Measurements from ENCODE around the gene PXN. TPM values are rescaled to one million over a fixed set of nuclear protein-coding genes. Genes with fewer than 3 reads are reported as not detected.
A peak's percentile ranks its signal among the peaks of the same experiment; 100 is the strongest.

PXN gene
- total RNA-seq, 4 donors from 2014 or later: 37.2 to 63.7 (median 51.6) TPM

DNA sequence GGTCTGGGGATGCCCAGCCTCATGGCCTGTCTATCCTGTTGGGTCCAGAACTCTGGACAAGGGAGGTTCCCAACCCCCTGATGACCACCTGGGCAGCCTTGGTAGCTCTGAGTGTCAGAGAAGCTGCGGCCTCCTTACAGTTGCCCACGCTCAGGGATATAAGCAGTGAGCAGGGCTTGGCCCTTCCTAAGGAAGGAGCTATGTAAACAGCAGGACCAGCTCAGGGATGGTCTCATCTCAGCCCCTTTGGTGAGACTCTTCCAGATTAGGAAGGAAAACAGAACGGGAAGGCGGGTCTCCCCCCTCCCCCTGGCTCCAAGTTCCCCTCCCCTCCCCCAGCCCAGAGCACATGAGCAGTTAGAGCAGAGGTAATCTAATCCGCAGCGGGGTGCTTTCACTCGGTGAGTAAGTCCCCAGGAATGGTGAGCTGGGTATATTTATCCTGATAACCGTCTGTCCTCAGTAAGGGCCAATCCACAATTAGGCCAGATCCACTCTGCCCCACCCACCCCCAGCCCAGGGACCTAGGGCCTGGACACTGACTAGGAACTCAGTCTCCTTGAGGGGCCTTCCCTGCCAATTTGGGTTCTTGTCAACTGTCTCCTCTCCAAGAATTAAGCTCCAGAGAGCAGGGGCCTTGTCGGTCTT, 35.1 kb downstream of the PXN start:
- 0% methylated on average over 1 of the region's 9 CpGs for WGBS
- TF ChIP-seq POLR2AphosphoS5 (IDR thresholded peaks at IDR 0.05): no peak
- TF ChIP-seq POLR2A (IDR thresholded peaks at IDR 0.05): no peak
- TF ChIP-seq, protein P1, sequence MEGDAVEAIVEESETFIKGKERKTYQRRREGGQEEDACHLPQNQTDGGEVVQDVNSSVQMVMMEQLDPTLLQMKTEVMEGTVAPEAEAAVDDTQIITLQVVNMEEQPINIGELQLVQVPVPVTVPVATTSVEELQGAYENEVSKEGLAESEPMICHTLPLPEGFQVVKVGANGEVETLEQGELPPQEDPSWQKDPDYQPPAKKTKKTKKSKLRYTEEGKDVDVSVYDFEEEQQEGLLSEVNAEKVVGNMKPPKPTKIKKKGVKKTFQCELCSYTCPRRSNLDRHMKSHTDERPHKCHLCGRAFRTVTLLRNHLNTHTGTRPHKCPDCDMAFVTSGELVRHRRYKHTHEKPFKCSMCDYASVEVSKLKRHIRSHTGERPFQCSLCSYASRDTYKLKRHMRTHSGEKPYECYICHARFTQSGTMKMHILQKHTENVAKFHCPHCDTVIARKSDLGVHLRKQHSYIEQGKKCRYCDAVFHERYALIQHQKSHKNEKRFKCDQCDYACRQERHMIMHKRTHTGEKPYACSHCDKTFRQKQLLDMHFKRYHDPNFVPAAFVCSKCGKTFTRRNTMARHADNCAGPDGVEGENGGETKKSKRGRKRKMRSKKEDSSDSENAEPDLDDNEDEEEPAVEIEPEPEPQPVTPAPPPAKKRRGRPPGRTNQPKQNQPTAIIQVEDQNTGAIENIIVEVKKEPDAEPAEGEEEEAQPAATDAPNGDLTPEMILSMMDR (IDR thresholded peaks at IDR 0.05): no peak
- no peak for TF ChIP-seq EP300 (IDR thresholded peaks at IDR 0.05)
- no peak for DNase-seq (ENCODE audit: low spot score in 2 of 2)
- Histone ChIP-seq H3K4me3 (peak overlapping the region; percentile 12), H3K27me3 (no peaks in the 10 kb centered on the region), H3K9me3 (no peaks in the 10 kb centered on the region), H3K27ac (peak overlapping the region; percentile 86), H3K36me3 (peaks cover 7% of the 10 kb centered on the region), H3K4me1 (peaks cover 100% of the 10 kb centered on the region)

GRCh38 chr12:120229487-120230325, 35.8 kb downstream of the PXN start:
- peaks cover 100% of the 10 kb centered on the region for H3K4me1 ChIP-seq
- H3K9me3 ChIP-seq: no peaks in the 10 kb centered on the region
- H3K4me3 ChIP-seq: peak overlapping the region; percentile 35
- TF ChIP-seq POLR2AphosphoS5 (IDR thresholded peaks at IDR 0.05): no peak
- no peak for TF ChIP-seq POLR2A (IDR thresholded peaks at IDR 0.05)
- TF ChIP-seq, protein P1 (IDR thresholded peaks at IDR 0.05): no peak
- TF ChIP-seq EP300 (IDR thresholded peaks at IDR 0.05): no peak
- peak overlapping the region; percentile 86 for H3K27ac ChIP-seq
- peaks cover 7% of the 10 kb centered on the region for H3K36me3 ChIP-seq
- 44% methylated on average over 11 of the region's 12 CpGs for WGBS
- H3K27me3 ChIP-seq: no peaks in the 10 kb centered on the region
- DNase-seq (ENCODE audit: low spot score in 2 of 2): peak in 1 of 2 donors; percentile 81

DNA sequence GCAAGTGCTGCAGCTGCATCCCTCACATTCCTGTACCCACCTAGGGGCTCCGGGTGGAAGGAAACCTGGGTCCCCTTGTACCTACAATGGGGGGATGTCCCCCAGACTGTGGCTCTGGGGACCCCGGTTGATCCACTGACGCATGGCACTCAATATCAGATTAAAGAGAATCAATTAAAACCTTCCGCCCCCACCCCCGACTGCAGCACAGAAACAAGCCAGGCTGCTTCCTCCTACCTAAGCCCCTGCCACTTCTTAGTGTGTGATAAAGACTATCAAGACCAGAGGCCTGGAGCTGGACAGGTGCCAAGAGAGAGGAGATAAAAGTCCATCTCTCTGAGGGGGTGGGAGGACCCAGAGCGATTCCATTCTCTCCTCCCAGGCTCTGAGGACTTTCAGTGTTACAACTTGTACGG, 36.5 kb downstream of the PXN start:
- H3K9me3 ChIP-seq: no peaks in the 10 kb centered on the region
- 35% methylated on average over 7 of the region's 7 CpGs for WGBS
- peaks cover 100% of the 10 kb centered on the region for H3K4me1 ChIP-seq
- H3K27me3 ChIP-seq: no peaks in the 10 kb centered on the region
- TF ChIP-seq POLR2AphosphoS5 (IDR thresholded peaks at IDR 0.05) (no peak), EP300 (IDR thresholded peaks at IDR 0.05) (no peak), POLR2A (IDR thresholded peaks at IDR 0.05) (no peak)
- TF ChIP-seq, protein P1 (IDR thresholded peaks at IDR 0.05): no peak
- H3K36me3 ChIP-seq: peaks cover 8% of the 10 kb centered on the region
- peak in 1 of 2 donors; percentile 82 for DNase-seq (ENCODE audit: low spot score in 2 of 2)
- H3K4me3 ChIP-seq: peak overlapping the region; percentile 35
- peak overlapping the region; percentile 86 for H3K27ac ChIP-seq

GRCh38 chr12:120228291-120229070, 37.0 kb downstream of the PXN start:
- TF ChIP-seq POLR2AphosphoS5 (IDR thresholded peaks at IDR 0.05): peak in 2 of 3 donors; percentile 51 to 61
- TF ChIP-seq, protein P1 (IDR thresholded peaks at IDR 0.05): peak; percentile 90 to 98
- TF ChIP-seq POLR2A (IDR thresholded peaks at IDR 0.05): no peak
- TF ChIP-seq EP300 (IDR thresholded peaks at IDR 0.05): no peak
- H3K27me3 ChIP-seq: no peaks in the 10 kb centered on the region
- WGBS: 14% methylated on average over 13 of the region's 23 CpGs
- peak; percentile 91 to 93 for DNase-seq (ENCODE audit: low spot score in 2 of 2)
- H3K9me3 ChIP-seq: no peaks in the 10 kb centered on the region
- peaks cover 97% of the 10 kb centered on the region for H3K4me1 ChIP-seq
- peaks cover 14% of the 10 kb centered on the region for H3K36me3 ChIP-seq
- H3K27ac ChIP-seq: peak overlapping the region; percentile 86
- peak overlapping the region; percentile 35 for H3K4me3 ChIP-seq

Data from suprapubic skin (tissue), 4 donors.